Gastroesophageal sphincter (tissue), 3 donors: ENCODE measurements around the gene VGF.

ENCODE experiments used
- CTCF ChIP-seq, 4 experiments: fragments of 200-600 bp in 2 of 4; fragments of 450-650 bp in 2 of 4; sonication (generic) in 1 of 4; IDR thresholded peaks; one replicate each; pipeline ENCODE4 v1.5.1; 2017 to 2019; ENCODE audit warnings: antibody characterized with exemption in 4 of 4, mild to moderate bottlenecking in 2 of 4, moderate library complexity in 2 of 4
- EP300 ChIP-seq: sonication (generic); formaldehyde crosslinking; IDR thresholded peaks from one replicate; pipeline ENCODE4 v1.6.1; 2017; ENCODE audit warnings: antibody characterized with exemption, mild to moderate bottlenecking
- POLR2A ChIP-seq, 2 donors: fragments of 450-650 bp; IDR thresholded peaks; one replicate each; pipeline ENCODE4 v1.6.1; 2017; ENCODE audit warnings: antibody characterized with exemption in 2 of 2, mild to moderate bottlenecking in 2 of 2, moderate library complexity in 1 of 2
- POLR2AphosphoS5 ChIP-seq: sonication (generic); formaldehyde crosslinking; IDR thresholded peaks from one replicate; pipeline ENCODE4 v1.6.1; 2017; ENCODE audit warnings: antibody characterized with exemption

- TF ChIP-seq CTCF (IDR thresholded peaks at IDR 0.05) = no peak
- TF ChIP-seq POLR2AphosphoS5 = no peak
- no peak for TF ChIP-seq POLR2A (IDR thresholded peaks at IDR 0.05)
- no peak for TF ChIP-seq EP300
Observed at GRCh38 chr7:101156866-101157589, 8.3 kb downstream of the VGF start.
